Endometrial microvascular endothelial cells (primary cell): ENCODE measurements around the gene EPDR1. TPM values are rescaled to one million over a fixed set of nuclear protein-coding genes. Genes with fewer than 3 reads are reported as not detected.

ENCODE experiments used
- in situ Hi-C: cut with HindIII; loops from 2 replicates; pipeline ENCODE4 v1.10.0; 2017; ENCODE audit warnings: low sequenced_read_pairs, low pct_unique_long_range_greater_than_20kb; ENCODE audit errors: inconsistent ontology term
- total RNA-seq: library from RNA; depleted of rRNA; stranded (reverse); fragments of >200 nt; gene quantifications from one replicate; pipeline ENCODE4 v1.2.3, GENCODE V29; 2015; ENCODE audit errors: inconsistent ontology term

EPDR1 gene
- total RNA-seq, 1 donor from 2014 or later: 2.0 TPM

DNA sequence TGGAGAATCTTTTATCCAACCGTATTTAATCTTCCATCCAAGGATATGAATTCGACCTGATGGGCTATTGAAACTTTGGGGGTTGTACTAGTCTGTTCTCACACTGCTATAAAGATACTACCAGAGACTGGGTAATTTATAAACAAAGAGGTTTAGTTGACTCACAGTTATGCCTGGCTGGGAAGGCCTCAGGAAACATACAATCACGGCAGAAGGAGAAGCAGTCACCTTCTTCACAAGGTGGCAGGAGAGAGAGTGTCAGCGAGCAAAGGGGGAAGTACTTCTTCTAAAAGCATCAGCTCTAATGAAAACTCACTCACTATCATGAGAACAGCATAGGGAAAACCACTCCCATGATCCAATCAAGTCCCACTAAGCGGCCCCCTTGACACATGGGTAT, 43.8 kb downstream of the EPDR1 start:
- in situ Hi-C loops: no loop called here

DNA sequence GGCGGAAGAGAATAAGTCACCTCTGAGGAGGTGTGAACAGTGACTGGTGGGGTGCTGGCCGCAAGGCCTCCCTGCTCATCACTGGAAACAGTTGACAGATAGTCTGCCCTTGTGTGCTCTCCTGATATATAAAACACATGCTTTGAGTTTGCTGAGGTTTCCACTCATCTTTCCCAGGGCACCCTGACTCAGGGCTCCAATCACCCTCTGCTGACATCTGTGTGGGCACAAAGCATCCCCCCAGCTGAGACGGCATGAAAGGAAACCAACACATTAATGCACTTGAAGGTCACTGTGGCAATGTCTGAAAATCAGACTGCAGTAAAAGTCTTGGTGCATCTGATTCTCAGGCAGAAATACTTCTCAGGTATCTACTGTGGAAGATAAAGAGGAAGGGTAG, 49.8 kb downstream of the EPDR1 start:
- in situ Hi-C loops: no loop called here

DNA sequence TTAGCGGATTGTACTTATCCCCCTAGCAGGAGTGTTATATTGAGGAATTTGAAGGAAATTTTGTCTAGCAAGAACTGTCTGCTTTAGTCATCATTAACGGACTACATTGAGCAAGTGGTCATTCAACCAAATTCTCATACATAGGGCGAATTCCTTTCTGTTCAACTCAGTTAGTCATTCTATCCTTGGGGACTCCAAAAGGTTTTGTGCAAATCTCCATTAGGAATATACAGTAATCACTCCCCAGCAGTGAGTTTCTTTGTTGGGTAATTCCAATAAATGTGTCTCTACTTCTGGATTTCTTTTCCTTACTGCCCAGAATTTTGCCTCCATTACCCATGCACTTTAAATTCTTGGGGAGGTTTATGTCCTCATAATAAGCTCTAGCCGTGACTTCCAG, 51.1 kb downstream of the EPDR1 start:
- in situ Hi-C loops: no loop called here

DNA sequence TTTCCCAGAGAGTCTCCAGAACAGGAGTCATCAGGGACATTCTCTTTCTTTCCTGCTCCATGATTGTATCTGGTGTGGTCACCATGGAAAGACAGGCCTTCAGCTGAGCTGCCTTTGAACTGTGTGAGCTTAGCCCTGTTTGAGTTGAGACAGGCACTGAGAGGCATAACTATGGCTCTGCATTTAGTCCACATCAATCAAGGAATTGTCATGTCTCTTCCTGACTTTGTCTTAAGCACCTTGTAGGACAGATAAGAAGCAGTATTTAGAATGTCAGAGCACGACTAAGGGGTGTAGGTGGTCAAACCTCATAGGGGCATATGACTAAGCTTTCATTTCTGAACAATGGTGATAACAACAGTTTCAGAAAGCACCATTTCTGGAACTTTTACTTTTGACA, 53.5 kb downstream of the EPDR1 start:
- in situ Hi-C loops: no loop called here

GRCh38 chr7:37974711-37975110, 54.3 kb downstream of the EPDR1 start:
- in situ Hi-C loops: no loop called here

DNA sequence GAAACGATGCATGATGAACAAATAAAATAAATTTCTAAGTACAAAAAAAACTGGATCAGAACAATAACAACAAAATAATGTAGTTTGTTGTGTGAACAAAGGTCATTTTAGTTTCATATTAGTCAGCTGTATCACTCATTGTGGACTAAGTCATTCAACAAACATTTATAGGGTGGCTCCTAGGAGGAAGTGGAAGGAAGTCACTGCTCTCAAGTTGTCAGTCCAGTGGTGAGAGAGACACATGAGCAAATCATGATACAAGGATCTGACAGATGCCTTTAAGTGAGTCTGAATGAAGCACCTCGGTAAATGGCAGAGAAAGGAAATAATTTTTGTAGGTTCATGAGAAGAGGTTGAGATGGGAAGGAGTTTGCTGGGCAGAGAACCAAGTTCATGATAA, 56.8 kb downstream of the EPDR1 start:
- in situ Hi-C loops: no loop called here

DNA sequence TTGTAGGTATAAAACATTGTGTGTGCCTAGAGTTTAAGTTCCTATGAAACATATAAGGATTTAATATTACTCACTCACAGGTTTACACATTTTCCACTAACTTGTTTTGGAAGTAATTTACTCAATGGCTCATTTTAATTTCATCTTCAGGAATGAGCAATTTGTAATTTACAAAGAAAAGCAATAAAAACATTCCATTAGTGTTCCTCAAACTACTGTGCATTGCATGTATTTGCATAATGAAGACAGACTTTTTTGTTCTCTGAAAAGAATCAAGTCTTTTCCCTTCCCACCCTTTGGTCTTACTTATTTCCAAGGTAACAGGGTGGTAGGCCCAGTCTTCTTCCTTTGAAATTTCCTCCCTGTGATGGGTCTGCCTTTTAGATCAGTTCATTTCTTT, 61.2 kb downstream of the EPDR1 start:
- in situ Hi-C loops: no loop called here

- in situ Hi-C loops: no loop called here
Observed at GRCh38 chr7:37982423-37982822, 62.0 kb downstream of the EPDR1 start.

GRCh38 chr7:37984750-37985390, 64.4 kb downstream of the EPDR1 start:
- in situ Hi-C loops: no loop called here

DNA sequence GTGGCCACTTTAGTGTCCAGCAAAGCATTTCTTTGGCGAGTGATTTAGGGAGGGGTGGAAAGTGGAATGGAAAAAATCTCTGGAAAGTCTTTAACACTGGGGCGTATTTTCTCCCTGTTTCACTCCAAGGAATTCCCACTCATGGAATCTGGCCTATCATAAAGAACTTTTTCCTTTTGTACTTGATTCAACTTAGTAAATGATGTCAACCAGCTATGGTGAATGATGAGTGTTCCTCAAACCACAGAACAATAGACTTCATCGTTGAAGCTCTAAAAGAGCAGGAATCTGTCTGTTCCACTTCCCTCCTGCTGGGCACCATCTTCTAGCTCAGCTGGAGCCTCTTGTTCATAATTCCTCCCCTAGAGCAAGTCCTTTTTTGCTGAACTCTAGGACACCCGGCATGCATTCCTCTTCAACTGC, 66.5 kb downstream of the EPDR1 start:
- in situ Hi-C loops: no loop called here

DNA sequence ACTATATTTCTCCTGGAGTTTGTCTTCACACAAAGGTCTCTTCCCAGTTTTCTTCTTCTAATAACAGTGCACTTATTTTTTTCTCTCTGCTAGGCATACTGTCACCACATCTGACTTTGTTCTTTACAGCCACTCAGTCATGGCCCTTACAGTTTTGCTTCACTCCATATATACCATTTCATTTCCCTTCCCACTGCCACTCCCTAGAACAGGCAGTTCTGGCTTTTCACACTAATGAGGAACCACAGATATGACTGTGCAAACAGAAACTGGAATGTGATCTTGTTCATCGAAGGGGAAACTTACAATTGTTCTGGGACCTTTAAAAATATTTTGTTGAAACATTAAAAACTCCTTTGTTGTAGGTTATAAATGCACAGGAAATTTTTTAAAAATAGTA, 67.3 kb downstream of the EPDR1 start:
- in situ Hi-C loops: no loop called here

DNA sequence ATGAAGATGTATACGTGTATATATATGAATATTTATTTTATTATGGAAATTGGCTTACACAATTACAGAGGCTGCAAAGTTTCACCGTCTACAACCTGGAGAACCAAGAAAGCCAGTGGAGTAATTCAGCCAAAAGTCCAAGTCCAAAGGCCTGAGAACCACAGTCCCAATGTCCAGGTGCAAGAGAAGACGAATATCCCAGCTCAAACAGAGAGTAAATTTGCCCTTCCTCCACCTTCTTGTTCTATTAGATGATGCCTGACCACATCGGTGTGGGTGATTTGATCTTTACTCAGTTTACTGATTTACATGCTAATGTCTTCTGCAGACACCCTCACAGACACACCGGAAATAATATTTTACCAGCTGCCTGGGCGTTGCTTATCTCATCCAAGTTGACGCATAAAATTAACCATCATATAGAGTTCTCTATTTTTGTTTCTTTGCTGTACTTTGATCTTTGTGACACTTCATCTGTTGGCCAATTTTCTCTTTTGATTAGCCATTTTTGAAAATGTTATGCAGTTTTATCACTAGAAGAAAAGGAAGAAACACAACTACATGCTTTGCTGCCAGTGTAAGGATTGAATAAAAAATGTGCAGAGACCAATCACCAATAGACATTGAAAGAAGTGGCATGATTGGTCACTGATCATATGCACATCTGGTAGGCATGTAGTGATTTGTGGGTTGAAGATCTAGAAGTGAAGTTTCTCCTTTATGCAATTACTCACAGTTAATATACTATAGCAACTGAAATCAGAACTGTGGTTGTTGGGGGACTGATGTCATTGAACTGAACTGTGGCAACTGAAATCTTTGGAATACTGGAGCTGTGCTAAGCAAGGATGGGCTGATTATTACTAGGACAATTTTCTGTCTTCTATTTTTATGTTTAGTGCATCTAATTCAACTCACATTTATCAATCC, 68.5 kb downstream of the EPDR1 start:
- in situ Hi-C loops: no loop called here

- in situ Hi-C loops: no loop called here
Observed at GRCh38 chr7:37990337-37990736, 69.9 kb downstream of the EPDR1 start.

DNA sequence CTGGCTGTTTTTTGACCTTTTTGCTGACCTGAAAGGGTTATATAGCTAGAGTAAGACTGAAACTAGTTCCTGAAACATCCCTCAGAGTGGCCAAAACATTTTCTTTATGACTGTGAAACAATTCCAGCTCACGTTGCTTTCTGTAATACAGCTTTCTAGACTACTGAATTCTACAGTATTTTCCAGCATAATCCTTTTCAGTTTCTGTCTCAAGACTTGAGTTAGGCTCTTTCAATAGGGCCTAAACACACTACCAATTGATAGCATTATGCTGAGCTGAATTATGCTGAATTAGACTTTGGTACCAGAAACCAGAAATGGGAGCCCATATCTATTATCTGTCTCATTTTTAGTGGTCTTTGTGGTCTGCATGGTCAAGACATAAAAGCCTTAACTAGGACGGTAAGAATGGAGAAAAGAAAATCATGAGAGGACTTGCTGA, 72.6 kb downstream of the EPDR1 start:
- in situ Hi-C loops: no loop called here

GRCh38 chr7:37999673-38000072, 79.2 kb downstream of the EPDR1 start:
- in situ Hi-C loops: no loop called here

GRCh38 chr7:38000272-38000671, 79.8 kb downstream of the EPDR1 start:
- in situ Hi-C loops: no loop called here

Other genes starting within 250 kb of the EPDR1 start
- not detected for gene GPR141, start 236.9 kb upstream of the EPDR1 start, total RNA-seq
- not detected for gene NME8, start 72.0 kb upstream of the EPDR1 start, total RNA-seq
- not detected for gene SFRP4, start 3.8 kb upstream of the EPDR1 start, total RNA-seq